GM20000 (cell line): ENCODE results near the gene LPIN2.

Source experiments
- DNase-seq: peaks from one replicate; pipeline ENCODE4 v3.0.0; 2012; ENCODE audit warnings: low spot score
- CTCF ChIP-seq: IDR thresholded peaks from 2 replicates; pipeline ENCODE4 v1.5.1; 2012; ENCODE audit warnings: mild to moderate bottlenecking, control low read depth; ENCODE audit errors: extremely low read depth, missing control alignments

Gene LPIN2

GRCh38 chr18:2983296-2983695 is 29.6 kb downstream of the LPIN2 start:
- TF ChIP-seq CTCF, result no peak

GRCh38 chr18:2982452-2983269 is 30.3 kb downstream of the LPIN2 start:
- DNase-seq, result no peak

More at GRCh38 chr18:2983296-2983695, 29.6 kb downstream of the LPIN2 start:
- DNase-seq, result no peak

GRCh38 chr18:2982022-2982421 is 30.9 kb downstream of the LPIN2 start:
- DNase-seq, result no peak
- no peak for TF ChIP-seq CTCF

More at GRCh38 chr18:2982452-2983269, 30.3 kb downstream of the LPIN2 start:
- no peak for TF ChIP-seq CTCF

- TF ChIP-seq CTCF, result no peak
- no peak for DNase-seq
These were observed 31.7 kb downstream of the LPIN2 start for GRCh38 chr18:2981212-2981728.

- no peak for DNase-seq
- no peak for TF ChIP-seq CTCF
These were observed 32.8 kb downstream of the LPIN2 start for GRCh38 chr18:2979871-2980790.

- no peak for TF ChIP-seq CTCF
- no peak for DNase-seq
These were observed 33.8 kb downstream of the LPIN2 start for GRCh38 chr18:2979129-2979528.
